Bronchial epithelial cell (primary cell): ENCODE results near the gene CACNB2. TPM values are rescaled to one million over a fixed set of nuclear protein-coding genes. Genes with fewer than 3 reads are reported as not detected.
"Not testable (repeated sequence)": the region's sequence is repeated elsewhere in the genome, so short reads cannot be mapped to it uniquely, and the experiment has no call there.

Experiments used
- DNase-seq: peaks from one replicate; pipeline ENCODE4 v3.0.0-alpha.2; 2010; ENCODE audit warnings: low read depth
- FAIRE-seq: peaks from 2 replicates; lab custom pipeline; 2011; peaks lifted over from hg19 to GRCh38; lab: Jason Lieb, UNC
- H3K27me3 ChIP-seq: 2 replicates; pipeline ENCODE4 v1.5.1; 2011; ENCODE audit warnings: low read length; ENCODE audit not compliant: control insufficient read depth, insufficient read depth
- H3K36me3 ChIP-seq: 2 replicates; pipeline ENCODE4 v1.5.1; 2011; ENCODE audit warnings: low read length; ENCODE audit not compliant: control insufficient read depth, insufficient read depth
- H3K4me3 ChIP-seq: 2 replicates; pipeline ENCODE4 v1.5.1; 2011; ENCODE audit warnings: mild to moderate bottlenecking, low read depth, low read length, control low read depth
- total RNA-seq: library from RNA; depleted of rRNA; stranded (reverse); fragments of >200 nt; gene quantifications from 2 replicates; pipeline ENCODE4 v1.2.1, GENCODE V29; 2014
- TF ChIP-seq, protein P1 (sequence below): IDR thresholded peaks from 2 replicates; pipeline ENCODE4 v1.5.1; 2011; ENCODE audit warnings: mild to moderate bottlenecking, moderate library complexity, low read length, control low read depth, inconsistent platforms; ENCODE audit not compliant: insufficient read depth, severe bottlenecking

CACNB2 gene
- total RNA-seq, 1 donor from 2014 or later = not detected

DNA sequence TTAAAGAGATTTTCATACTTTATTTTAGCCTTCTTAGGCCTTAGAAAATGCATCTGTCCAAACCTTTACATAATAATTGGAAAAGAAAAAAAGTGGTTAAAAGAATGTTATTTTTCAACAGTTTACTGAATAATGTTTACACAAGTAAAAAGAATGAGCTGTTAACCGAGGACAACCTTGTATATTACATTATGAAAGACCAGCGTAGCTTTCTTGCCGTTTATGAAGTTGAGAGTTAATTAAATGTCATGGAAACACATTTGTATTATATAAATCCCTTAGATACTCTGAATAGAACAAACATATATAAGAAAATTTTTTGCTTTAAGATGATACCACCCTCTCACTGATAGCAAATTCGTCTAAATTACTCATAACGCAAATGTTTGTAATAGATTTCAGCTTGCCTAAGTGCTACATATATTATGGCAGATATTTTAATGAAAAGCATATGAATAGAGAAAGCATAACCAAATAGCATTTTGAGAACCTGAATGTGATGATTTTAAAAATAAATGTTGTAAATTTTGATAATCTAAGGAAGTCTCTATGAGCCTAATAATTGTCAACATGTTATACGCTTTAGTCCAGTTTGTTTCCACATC is 9.1 kb downstream of the CACNB2 start:
- no peaks in the 10 kb centered on the region for H3K36me3 ChIP-seq
- TF ChIP-seq, protein P1, sequence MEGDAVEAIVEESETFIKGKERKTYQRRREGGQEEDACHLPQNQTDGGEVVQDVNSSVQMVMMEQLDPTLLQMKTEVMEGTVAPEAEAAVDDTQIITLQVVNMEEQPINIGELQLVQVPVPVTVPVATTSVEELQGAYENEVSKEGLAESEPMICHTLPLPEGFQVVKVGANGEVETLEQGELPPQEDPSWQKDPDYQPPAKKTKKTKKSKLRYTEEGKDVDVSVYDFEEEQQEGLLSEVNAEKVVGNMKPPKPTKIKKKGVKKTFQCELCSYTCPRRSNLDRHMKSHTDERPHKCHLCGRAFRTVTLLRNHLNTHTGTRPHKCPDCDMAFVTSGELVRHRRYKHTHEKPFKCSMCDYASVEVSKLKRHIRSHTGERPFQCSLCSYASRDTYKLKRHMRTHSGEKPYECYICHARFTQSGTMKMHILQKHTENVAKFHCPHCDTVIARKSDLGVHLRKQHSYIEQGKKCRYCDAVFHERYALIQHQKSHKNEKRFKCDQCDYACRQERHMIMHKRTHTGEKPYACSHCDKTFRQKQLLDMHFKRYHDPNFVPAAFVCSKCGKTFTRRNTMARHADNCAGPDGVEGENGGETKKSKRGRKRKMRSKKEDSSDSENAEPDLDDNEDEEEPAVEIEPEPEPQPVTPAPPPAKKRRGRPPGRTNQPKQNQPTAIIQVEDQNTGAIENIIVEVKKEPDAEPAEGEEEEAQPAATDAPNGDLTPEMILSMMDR = no peak
- DNase-seq (no peak), FAIRE-seq (no peak)
- H3K4me3 ChIP-seq = no peak overlapping the region
- H3K27me3 ChIP-seq = no peaks in the 10 kb centered on the region

- H3K36me3 ChIP-seq = no peaks in the 10 kb centered on the region
- H3K4me3 ChIP-seq = no peak overlapping the region
- no peak for DNase-seq
- FAIRE-seq = no peak
- no peaks in the 10 kb centered on the region for H3K27me3 ChIP-seq
- TF ChIP-seq, protein P1 = no peak
These were observed 11.2 kb downstream of the CACNB2 start for GRCh38 chr10:18151356-18151890.

DNA sequence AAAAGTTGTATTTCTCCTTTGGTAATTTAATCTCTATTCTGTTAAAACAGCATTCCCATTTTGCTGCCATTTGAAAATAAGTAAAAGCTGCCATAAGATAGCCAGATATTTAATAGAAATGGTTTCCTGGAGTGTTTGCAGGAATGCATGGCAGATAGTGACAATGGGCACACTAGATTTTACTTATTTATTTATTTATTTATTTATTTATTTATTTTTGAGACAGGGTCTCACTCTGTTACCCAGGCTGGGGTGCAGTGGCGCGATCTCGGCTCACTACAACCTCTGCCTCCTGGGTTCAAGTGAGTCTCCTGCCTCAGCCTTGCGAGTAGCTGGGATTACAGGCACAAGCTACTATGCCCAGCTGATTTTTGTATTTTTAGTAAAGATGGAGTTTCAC is 13.2 kb downstream of the CACNB2 start:
- not testable (repeated sequence) for H3K4me3 ChIP-seq, DNase-seq, FAIRE-seq, H3K36me3 ChIP-seq, H3K27me3 ChIP-seq

DNA sequence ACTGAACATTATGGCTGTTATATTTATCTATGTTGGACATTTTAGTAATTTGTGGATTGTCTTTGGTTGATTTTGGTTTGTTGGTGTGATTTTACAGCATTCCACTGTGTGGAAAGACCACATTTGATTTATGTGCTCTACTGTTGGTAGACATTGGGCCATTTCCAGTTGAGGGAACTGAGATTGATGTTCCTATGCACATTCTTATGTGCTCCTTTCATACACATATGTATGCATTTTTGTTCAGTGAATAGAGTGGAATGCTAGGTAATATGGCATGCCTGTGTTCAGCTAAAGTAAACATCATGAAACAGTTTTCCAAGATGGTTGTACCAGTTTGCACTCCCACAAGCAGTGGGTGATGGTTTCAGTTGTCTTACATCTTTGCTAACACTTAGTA is 15.1 kb downstream of the CACNB2 start:
- Histone ChIP-seq H3K27me3 (no peaks in the 10 kb centered on the region), H3K4me3 (no peak overlapping the region), H3K36me3 (no peaks in the 10 kb centered on the region)
- no peak for FAIRE-seq
- TF ChIP-seq, protein P1 = no peak
- no peak for DNase-seq

DNA sequence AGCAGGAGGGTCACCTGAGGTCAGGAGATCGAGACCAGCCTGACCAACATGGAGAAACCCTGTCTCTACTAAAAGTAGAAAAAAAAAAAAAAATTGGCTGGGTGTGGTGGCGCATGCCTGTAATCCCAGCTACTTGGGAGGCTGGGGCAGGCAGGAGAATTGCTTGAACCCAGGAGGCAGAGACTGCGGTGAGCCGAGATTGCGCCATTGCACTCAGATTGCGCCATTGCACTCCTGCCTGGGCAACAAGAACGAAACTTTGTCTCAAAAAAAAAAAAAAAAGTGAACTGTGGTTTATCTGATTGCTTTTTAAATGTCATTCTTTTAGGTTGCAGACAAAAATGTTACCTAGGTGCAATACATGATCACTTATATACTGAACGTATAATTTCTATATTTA is 16.6 kb downstream of the CACNB2 start:
- FAIRE-seq, H3K36me3 ChIP-seq, H3K27me3 ChIP-seq, H3K4me3 ChIP-seq, DNase-seq: not testable (repeated sequence)

DNA sequence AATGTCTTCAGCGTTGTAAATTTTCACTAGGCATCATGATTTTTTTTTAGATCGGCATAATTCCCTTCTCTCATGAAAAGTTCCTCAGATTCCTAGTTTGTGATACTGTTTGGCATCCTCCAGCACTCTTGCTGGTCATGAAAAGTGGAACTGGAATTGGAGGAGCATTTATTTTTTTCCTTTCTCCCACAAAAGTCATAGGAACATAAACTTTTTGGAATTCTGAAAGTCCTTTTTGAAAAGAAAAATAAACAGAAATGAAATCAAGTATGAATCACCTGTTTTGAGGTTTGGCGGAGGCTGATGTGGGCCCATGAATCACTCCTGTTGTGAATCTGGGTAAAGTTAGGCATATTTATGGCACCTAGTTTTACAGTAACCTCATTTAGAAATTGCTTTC is 17.7 kb downstream of the CACNB2 start:
- TF ChIP-seq, protein P1 = no peak

DNA sequence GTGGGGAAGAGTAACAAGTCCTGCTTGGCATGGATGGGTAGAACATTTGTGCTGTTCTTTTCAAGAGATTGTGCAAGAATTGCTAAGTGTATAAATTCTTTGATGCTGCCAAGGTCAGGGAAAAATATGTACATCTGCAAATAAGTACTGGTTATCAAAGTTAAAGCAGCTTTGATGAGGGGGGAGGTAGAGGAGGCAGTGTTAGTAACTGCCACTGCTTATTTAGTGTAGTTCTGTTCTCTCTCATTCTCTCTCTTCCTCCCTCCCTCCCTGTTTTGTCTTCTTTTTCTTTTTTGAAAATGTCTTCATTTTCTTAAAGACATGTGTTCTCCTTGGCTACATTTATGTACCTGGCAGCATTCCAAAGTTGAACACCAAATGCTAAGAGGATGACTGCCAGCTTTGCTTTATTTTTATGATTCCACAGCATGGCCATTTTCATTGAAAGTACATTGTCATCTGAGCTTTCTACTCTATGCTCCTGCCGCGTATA is 18.6 kb downstream of the CACNB2 start:
- DNase-seq (no peak), FAIRE-seq (no peak)
- Histone ChIP-seq H3K36me3 (no peaks in the 10 kb centered on the region), H3K4me3 (no peak overlapping the region), H3K27me3 (no peaks in the 10 kb centered on the region)
- TF ChIP-seq, protein P1 = no peak

More for the DNA sequence above, 17.7 kb downstream of the CACNB2 start:
- FAIRE-seq (no peak), DNase-seq (peak; percentile 33)
- H3K27me3 ChIP-seq = no peaks in the 10 kb centered on the region
- no peak overlapping the region for H3K4me3 ChIP-seq
- H3K36me3 ChIP-seq = no peaks in the 10 kb centered on the region
